A549 (cell line): ENCODE results near the gene PPP1R9B. TPM values are rescaled to one million over a fixed set of nuclear protein-coding genes. Genes with fewer than 3 reads are reported as not detected.
A peak's percentile ranks its signal among the peaks of the same experiment; 100 is the strongest.

Experiments
- ATAC-seq, 2 experiments: fragments of 200-7000 bp in 1 of 2; fragments of >200 bp in 1 of 2; cut with Nextera tagmentation in 1 of 2; cut with Tn5 transposase in 1 of 2; 3 replicates each; pipeline versions ENCODE4 v1.8.0 to v1.9.1; 2018 to 2020; ENCODE audit warnings: mild to moderate bottlenecking in 1 of 2, moderate library complexity in 1 of 2
- CTCF ChIA-PET: fragments of 300-600 bp; sonication (Branson Sonifier 250); formaldehyde crosslinking; extraction: SDS; loops from one replicate; lab custom pipeline; 2021; ENCODE audit warnings: antibody characterized with exemption, inconsistent platforms; lab: Yijun Ruan, JAX
- POLR2A ChIA-PET: fragments of 350-600 bp; formaldehyde crosslinking; extraction: SDS; loops from one replicate; lab custom pipeline; 2021; ENCODE audit warnings: antibody characterized with exemption, inconsistent platforms; lab: Yijun Ruan, JAX
- DNase-seq, 2 experiments: peaks; one replicate each; pipeline versions ENCODE4 v3.0.0 to v3.0.0-alpha.2; 2011 to 2016; ENCODE audit warnings: low read depth in 1 of 2, low spot score in 1 of 2
- FAIRE-seq: peaks from 2 replicates; lab custom pipeline; 2011; peaks lifted over from hg19 to GRCh38; lab: Jason Lieb, UNC
- H3K27ac ChIP-seq, 2 experiments: fragments of >200 bp; sonication (Bioruptor Twin); formaldehyde crosslinking; 3 replicates each; pipeline ENCODE4 v1.5.1; 2016 to 2017
- H3K4me1 ChIP-seq: fragments of >200 bp; sonication (Bioruptor Twin); formaldehyde crosslinking; 3 replicates; pipeline ENCODE4 v1.6.1; 2016
- H3K4me2 ChIP-seq: fragments of >200 bp; sonication (Bioruptor Twin); formaldehyde crosslinking; 3 replicates; pipeline ENCODE4 v1.6.1; 2016
- H3K4me3 ChIP-seq: fragments of >200 bp; sonication (Bioruptor Twin); formaldehyde crosslinking; 3 replicates; pipeline ENCODE4 v1.5.1; 2016
- H3K9me3 ChIP-seq: fragments of >200 bp; sonication (Bioruptor Twin); formaldehyde crosslinking; 3 replicates; pipeline ENCODE4 v1.6.1; 2016
- CEBPB ChIP-seq, 2 experiments: fragments of >200 bp in 1 of 2; sonication (Bioruptor Twin) in 1 of 2; formaldehyde crosslinking in 1 of 2; IDR thresholded peaks; 2 replicates each; pipeline ENCODE4 v1.6.1; 2012 to 2016
- FOSB ChIP-seq: fragments of 250-450 bp; sonication (Bioruptor Pico); IDR thresholded peaks from 2 replicates; pipeline ENCODE4 v1.5.0; 2020; ENCODE audit warnings: mild to moderate bottlenecking, moderate library complexity
- HOXA7 ChIP-seq: fragments of 250-450 bp; sonication (Bioruptor Pico); IDR thresholded peaks from 2 replicates; pipeline ENCODE4 v1.5.0; 2020; ENCODE audit warnings: mild to moderate bottlenecking, moderate library complexity
- KDM1A ChIP-seq: fragments of 200-600 bp; sonication (generic); IDR thresholded peaks from 2 replicates; pipeline ENCODE4 v1.6.1; 2016; ENCODE audit warnings: low read depth, mild to moderate bottlenecking
- MAZ ChIP-seq: fragments of 150-350 bp; IDR thresholded peaks from 2 replicates; pipeline ENCODE4 v1.6.1; 2014; ENCODE audit warnings: antibody characterized with exemption, low read depth, low read length, borderline replicate concordance
- MYC ChIP-seq: IDR thresholded peaks from 2 replicates; pipeline ENCODE4 v1.6.1; 2012; ENCODE audit warnings: mild to moderate bottlenecking, inconsistent platforms, low read length, improper control_type of control experiment, borderline replicate concordance
- NFE2L2 ChIP-seq: fragments of 150-350 bp; conservative IDR thresholded peaks from 2 replicates; pipeline ENCODE4 v1.6.1; 2014; ENCODE audit warnings: low read length
- NPAS2 ChIP-seq: fragments of 250-450 bp; sonication (Bioruptor Pico); IDR thresholded peaks from 2 replicates; pipeline ENCODE4 v1.8.0; 2022; ENCODE audit warnings: mild to moderate bottlenecking, moderate library complexity, borderline replicate concordance
- RCOR1 ChIP-seq: fragments of 150-350 bp; IDR thresholded peaks from 2 replicates; pipeline ENCODE4 v1.6.1; 2014; ENCODE audit warnings: antibody characterized with exemption, low read length, low read depth
- SMC3 ChIP-seq: fragments of >200 bp; sonication (Bioruptor Twin); formaldehyde crosslinking; IDR thresholded peaks from 3 replicates; pipeline ENCODE4 v1.6.1; 2018; ENCODE audit warnings: inconsistent platforms
- ZFP36 ChIP-seq: fragments of 450-650 bp; IDR thresholded peaks from 2 replicates; pipeline ENCODE4 v1.6.1; 2014; ENCODE audit warnings: borderline replicate concordance; ENCODE audit not compliant: partially characterized antibody
- whole genome bisulfite sequencing: methylation state at CpG from one replicate; pipeline ENCODE4 v1.1.6; 2017; ENCODE audit errors: missing lambda C conversion rate; 5-methylcytosine and 5-hydroxymethylcytosine counted together
- polyA plus RNA-seq, 4 experiments: library from polyadenylated mRNA; depleted of rRNA in 3 of 4; stranded (reverse); fragments of >200 nt; fragmentation: RNase III in 1 of 4; extraction: RNeasy Plus Mini Kit Qiagen cat#74134 plus additional on column Dnase treatment in 1 of 4; gene quantifications; 2 replicates in 3 of 4; 3 replicates in 1 of 4; pipeline ENCODE4 v1.2.3, GENCODE V29; 2011 to 2017
- TF ChIP-seq, protein P1 (sequence below): fragments of 200-600 bp; sonication (generic); IDR thresholded peaks from 2 replicates; pipeline ENCODE4 v1.6.1; 2016; ENCODE audit warnings: antibody characterized with exemption, mild to moderate bottlenecking, moderate library complexity
- TF ChIP-seq, protein P2 (sequence below): fragments of 150-350 bp; IDR thresholded peaks from 2 replicates; pipeline ENCODE4 v1.6.1; 2014; ENCODE audit warnings: low read depth, mild to moderate bottlenecking, low read length
- TF ChIP-seq, protein P3 (sequence below): fragments of 250-450 bp; sonication (Bioruptor Pico); IDR thresholded peaks from 2 replicates; pipeline ENCODE4 v1.5.0; 2021; ENCODE audit warnings: mild to moderate bottlenecking, moderate library complexity, borderline replicate concordance
- TF ChIP-seq, protein P4 (sequence below): fragments of 450-650 bp; IDR thresholded peaks from 2 replicates; pipeline ENCODE4 v1.6.1; 2014; ENCODE audit warnings: antibody characterized with exemption
- TF ChIP-seq, protein P5 (sequence below): fragments of >200 bp; sonication (Bioruptor Twin); formaldehyde crosslinking; IDR thresholded peaks from 3 replicates; pipeline ENCODE4 v1.6.1; 2016

The PPP1R9B gene
- polyA plus RNA-seq, 2 of the 4 experiments (the other 2 are of a cell fraction): 22.0 to 40.6 TPM

DNA sequence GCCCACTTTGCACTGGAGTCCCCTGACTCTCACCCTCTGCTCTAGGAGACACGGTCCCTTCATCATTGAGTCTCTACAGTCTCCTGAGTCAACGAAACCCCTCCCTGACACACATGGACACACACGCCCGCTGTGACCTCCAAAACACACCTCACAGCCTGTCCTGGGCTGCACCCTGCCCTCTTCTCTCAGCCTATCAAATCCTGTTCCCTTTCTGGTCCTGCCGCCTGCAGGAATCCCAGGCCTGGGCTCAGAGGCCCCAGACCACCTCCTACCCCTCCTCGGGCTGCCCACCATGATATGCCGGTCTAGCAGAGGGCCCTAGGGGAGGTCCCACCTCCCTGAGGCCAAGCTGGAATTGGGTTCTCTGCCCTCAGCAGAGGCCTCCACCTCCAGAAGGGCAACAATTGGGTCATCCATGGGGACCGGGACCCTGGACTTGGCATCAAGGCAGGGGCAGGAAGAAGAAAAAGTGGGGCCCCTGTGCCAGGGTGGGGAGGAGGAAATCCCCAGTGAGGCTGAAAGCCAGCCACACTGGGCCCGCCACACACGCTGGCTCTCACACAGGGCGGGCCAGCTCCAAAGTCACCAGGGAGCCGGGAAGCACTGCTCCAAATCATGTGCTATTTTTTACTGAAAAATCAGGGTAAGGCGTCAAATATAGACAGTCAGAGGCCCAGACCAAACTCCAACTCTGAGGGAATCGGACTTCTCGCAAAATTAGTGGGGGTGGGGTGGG lies 3.4 kb downstream of the PPP1R9B start:
- Histone ChIP-seq H3K4me3 (peak overlapping the region; percentile 86; the same call in 2 of the 3 replicates), H3K4me1 (peaks cover 41% of the 10 kb centered on the region), H3K9me3 (no peaks in the 10 kb centered on the region)
- no peak for FAIRE-seq
- ATAC-seq: no peak
- WGBS: 85% methylated on average over 15 of the region's 15 CpGs
- POLR2A ChIA-PET: interaction anchor here (1.0 kb wide), 1 partner anchor 53 kb away, joined by 3 read pairs; no protein-coding TSS in a partner anchor
- TF ChIP-seq KDM1A: no peak
- TF ChIP-seq, protein P1, sequence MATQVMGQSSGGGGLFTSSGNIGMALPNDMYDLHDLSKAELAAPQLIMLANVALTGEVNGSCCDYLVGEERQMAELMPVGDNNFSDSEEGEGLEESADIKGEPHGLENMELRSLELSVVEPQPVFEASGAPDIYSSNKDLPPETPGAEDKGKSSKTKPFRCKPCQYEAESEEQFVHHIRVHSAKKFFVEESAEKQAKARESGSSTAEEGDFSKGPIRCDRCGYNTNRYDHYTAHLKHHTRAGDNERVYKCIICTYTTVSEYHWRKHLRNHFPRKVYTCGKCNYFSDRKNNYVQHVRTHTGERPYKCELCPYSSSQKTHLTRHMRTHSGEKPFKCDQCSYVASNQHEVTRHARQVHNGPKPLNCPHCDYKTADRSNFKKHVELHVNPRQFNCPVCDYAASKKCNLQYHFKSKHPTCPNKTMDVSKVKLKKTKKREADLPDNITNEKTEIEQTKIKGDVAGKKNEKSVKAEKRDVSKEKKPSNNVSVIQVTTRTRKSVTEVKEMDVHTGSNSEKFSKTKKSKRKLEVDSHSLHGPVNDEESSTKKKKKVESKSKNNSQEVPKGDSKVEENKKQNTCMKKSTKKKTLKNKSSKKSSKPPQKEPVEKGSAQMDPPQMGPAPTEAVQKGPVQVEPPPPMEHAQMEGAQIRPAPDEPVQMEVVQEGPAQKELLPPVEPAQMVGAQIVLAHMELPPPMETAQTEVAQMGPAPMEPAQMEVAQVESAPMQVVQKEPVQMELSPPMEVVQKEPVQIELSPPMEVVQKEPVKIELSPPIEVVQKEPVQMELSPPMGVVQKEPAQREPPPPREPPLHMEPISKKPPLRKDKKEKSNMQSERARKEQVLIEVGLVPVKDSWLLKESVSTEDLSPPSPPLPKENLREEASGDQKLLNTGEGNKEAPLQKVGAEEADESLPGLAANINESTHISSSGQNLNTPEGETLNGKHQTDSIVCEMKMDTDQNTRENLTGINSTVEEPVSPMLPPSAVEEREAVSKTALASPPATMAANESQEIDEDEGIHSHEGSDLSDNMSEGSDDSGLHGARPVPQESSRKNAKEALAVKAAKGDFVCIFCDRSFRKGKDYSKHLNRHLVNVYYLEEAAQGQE: no peak
- TF ChIP-seq, protein P2, sequence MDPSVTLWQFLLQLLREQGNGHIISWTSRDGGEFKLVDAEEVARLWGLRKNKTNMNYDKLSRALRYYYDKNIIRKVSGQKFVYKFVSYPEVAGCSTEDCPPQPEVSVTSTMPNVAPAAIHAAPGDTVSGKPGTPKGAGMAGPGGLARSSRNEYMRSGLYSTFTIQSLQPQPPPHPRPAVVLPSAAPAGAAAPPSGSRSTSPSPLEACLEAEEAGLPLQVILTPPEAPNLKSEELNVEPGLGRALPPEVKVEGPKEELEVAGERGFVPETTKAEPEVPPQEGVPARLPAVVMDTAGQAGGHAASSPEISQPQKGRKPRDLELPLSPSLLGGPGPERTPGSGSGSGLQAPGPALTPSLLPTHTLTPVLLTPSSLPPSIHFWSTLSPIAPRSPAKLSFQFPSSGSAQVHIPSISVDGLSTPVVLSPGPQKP: no peak
- TF ChIP-seq, protein P3, sequence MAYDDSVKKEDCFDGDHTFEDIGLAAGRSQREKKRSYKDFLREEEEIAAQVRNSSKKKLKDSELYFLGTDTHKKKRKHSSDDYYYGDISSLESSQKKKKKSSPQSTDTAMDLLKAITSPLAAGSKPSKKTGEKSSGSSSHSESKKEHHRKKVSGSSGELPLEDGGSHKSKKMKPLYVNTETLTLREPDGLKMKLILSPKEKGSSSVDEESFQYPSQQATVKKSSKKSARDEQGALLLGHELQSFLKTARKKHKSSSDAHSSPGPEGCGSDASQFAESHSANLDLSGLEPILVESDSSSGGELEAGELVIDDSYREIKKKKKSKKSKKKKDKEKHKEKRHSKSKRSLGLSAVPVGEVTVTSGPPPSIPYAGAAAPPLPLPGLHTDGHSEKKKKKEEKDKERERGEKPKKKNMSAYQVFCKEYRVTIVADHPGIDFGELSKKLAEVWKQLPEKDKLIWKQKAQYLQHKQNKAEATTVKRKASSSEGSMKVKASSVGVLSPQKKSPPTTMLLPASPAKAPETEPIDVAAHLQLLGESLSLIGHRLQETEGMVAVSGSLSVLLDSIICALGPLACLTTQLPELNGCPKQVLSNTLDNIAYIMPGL (CRISPR knock-in tag): no peak
- TF ChIP-seq SMC3: no peak
- no peak for TF ChIP-seq NFE2L2
- TF ChIP-seq, all 56 proteins: peak for 0
- peak overlapping the region in 1 of 2 experiments; percentile 96; a peak in 3 of 6 replicates for H3K27ac ChIP-seq
- CTCF ChIA-PET: interaction anchor here (1.1 to 60.2 kb wide), 8 partner anchors 7 to 150 kb away, joined by 3 to 1356 read pairs (median 74); partner anchors contain the start of genes PDK2 and SGCA
- H3K4me2 ChIP-seq: peak overlapping the region; percentile 95
- DNase-seq: no peak

DNA sequence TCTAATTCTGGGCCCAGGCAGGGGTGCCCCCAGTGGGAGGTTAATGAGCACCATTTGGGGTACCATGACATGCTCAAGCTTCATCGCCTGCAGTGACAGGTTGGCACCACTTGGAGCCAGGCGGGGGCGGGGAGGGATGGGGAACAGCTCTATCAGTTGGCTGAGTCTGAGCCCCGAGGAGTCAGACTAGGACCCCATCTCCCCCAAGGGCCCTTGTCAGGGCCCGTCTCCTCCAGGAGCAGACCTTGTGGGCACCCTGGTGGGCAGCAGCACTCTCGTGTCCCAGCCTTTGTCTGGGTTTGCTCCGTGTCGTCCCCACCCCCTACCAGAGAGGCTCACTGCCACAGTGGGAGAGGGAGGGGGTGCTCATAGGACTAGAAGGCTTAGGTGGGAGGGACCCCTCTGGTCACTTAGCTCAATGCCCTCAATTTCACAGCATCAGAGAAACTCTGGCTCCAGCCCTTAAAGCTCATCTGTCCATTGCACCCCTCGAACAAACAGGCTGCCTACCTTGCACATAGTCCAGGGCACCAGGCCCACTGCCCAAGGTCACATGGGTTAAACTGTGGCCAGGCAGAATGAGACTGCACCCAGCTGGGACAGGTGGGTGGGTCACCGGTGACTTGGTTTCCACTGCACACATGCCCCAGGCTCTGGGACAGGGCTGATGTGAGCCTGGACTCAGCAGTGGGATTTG lies 4.1 kb downstream of the PPP1R9B start:
- H3K4me1 ChIP-seq: peaks cover 41% of the 10 kb centered on the region
- ATAC-seq (no peak), FAIRE-seq (no peak), DNase-seq (no peak)
- H3K9me3 ChIP-seq: no peaks in the 10 kb centered on the region
- CTCF ChIA-PET: interaction anchor here (1.6 to 60.2 kb wide), 7 partner anchors 7 to 41 kb away, joined by 5 to 1356 read pairs (median 139); partner anchors contain the start of genes PDK2 and SGCA
- peak overlapping the region; percentile 95; the same call in 2 of the 3 replicates for H3K4me2 ChIP-seq
- TF ChIP-seq KDM1A (no peak), MYC (no peak)
- TF ChIP-seq, protein P4, sequence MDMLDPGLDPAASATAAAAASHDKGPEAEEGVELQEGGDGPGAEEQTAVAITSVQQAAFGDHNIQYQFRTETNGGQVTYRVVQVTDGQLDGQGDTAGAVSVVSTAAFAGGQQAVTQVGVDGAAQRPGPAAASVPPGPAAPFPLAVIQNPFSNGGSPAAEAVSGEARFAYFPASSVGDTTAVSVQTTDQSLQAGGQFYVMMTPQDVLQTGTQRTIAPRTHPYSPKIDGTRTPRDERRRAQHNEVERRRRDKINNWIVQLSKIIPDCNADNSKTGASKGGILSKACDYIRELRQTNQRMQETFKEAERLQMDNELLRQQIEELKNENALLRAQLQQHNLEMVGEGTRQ: no peak
- no peak overlapping the region for H3K4me3 ChIP-seq
- H3K27ac ChIP-seq: peak overlapping the region in 1 of 2 experiments; percentile 96; a peak in 2 of 6 replicates
- POLR2A ChIA-PET: interaction anchor here (1.0 kb wide), 1 partner anchor 52 kb away, joined by 3 read pairs; no protein-coding TSS in a partner anchor
- WGBS: 94% methylated on average over 7 of the region's 10 CpGs

DNA sequence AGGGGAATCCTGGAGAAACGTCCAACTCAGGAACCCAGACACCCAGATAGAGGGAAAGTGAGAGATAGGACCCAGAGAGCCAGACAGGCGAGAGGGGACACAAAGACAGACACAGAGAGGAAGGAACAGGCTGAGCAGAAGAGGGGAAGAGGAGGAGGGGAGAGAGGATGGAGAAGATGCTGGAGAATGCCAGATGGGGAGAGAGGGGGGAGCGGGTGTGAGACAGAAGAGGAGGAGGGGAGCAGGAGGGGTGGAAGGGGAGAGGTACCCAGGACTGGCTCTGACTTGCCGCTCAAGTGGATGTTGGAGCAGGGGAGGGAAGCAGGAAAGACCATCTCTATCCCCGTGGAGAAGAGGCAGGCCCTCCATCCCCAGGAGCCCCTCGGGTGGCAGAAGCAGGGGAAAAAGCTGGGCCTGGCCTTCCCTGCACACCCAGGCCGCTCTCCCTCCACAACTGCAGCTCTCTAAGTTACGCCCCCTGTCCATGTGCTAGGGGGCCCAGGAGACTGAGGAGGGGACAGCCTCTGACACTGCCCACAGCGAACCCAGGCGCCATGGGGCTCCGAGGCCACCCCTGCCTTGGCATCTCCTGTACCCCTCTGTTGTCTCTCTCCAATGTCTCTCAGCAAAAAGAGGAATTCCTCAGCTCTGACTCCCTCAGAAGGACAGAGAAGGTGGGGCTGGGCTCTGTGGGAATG lies 4.8 kb downstream of the PPP1R9B start:
- peaks cover 41% of the 10 kb centered on the region for H3K4me1 ChIP-seq
- ATAC-seq (no peak), FAIRE-seq (no peak), DNase-seq (no peak)
- H3K9me3 ChIP-seq: no peaks in the 10 kb centered on the region
- no peak overlapping the region for H3K4me3 ChIP-seq
- peak overlapping the region; percentile 95; the same call in 2 of the 3 replicates for H3K4me2 ChIP-seq
- no peak overlapping the region for H3K27ac ChIP-seq
- ChIA-PET CTCF (interaction anchor here (1.0 to 60.2 kb wide), 9 partner anchors 7 to 54 kb away, joined by 3 to 1356 read pairs (median 9); partner anchors contain the start of genes PDK2 and SGCA), POLR2A (no interaction called here)
- WGBS: 90% methylated on average over 11 of the region's 11 CpGs
- TF ChIP-seq ZFP36: no peak
- no peak for TF ChIP-seq SMC3
- TF ChIP-seq, protein P3 (CRISPR knock-in tag): no peak
- no peak for TF ChIP-seq CEBPB (IDR thresholded peaks at IDR 0.05)
- TF ChIP-seq HOXA7 (CRISPR knock-in tag): no peak
- no peak for TF ChIP-seq MAZ
- TF ChIP-seq NPAS2 (CRISPR knock-in tag): no peak
- TF ChIP-seq FOSB (CRISPR knock-in tag): no peak
- TF ChIP-seq RCOR1: no peak
- TF ChIP-seq, protein P5, sequence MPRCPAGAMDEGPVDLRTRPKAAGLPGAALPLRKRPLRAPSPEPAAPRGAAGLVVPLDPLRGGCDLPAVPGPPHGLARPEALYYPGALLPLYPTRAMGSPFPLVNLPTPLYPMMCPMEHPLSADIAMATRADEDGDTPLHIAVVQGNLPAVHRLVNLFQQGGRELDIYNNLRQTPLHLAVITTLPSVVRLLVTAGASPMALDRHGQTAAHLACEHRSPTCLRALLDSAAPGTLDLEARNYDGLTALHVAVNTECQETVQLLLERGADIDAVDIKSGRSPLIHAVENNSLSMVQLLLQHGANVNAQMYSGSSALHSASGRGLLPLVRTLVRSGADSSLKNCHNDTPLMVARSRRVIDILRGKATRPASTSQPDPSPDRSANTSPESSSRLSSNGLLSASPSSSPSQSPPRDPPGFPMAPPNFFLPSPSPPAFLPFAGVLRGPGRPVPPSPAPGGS: no peak
